ENCODE results near the gene PLAAT4.

The PLAAT4 gene

DNA sequence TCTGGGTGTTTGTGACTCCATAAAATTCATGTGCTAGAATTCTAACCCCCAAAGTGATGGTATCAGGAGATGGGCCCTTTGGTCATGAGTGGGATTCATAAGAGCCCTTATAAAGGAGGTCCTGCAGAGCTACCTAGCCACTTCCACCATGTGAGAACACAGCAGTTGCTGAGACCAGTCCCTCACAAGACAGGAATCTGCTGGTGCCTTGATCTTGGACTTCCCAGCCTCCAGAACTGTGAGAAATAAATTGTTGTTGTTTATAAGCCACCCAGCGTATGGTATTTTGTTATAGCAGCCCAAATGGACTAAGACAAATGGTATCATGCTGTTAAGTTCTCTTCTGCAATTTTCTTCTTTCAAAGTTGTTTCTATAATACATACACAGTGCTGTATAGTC is 44.2 kb upstream of the PLAAT4 start:
- TF ChIP-seq, protein P1, sequence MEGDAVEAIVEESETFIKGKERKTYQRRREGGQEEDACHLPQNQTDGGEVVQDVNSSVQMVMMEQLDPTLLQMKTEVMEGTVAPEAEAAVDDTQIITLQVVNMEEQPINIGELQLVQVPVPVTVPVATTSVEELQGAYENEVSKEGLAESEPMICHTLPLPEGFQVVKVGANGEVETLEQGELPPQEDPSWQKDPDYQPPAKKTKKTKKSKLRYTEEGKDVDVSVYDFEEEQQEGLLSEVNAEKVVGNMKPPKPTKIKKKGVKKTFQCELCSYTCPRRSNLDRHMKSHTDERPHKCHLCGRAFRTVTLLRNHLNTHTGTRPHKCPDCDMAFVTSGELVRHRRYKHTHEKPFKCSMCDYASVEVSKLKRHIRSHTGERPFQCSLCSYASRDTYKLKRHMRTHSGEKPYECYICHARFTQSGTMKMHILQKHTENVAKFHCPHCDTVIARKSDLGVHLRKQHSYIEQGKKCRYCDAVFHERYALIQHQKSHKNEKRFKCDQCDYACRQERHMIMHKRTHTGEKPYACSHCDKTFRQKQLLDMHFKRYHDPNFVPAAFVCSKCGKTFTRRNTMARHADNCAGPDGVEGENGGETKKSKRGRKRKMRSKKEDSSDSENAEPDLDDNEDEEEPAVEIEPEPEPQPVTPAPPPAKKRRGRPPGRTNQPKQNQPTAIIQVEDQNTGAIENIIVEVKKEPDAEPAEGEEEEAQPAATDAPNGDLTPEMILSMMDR (IDR thresholded peaks at IDR 0.05; ENCODE audit: borderline replicate concordance, insufficient read depth, low read depth, low read length): no peak
- H3K4me3 ChIP-seq (ENCODE audit: low read depth, low read length): no peak overlapping the region

DNA sequence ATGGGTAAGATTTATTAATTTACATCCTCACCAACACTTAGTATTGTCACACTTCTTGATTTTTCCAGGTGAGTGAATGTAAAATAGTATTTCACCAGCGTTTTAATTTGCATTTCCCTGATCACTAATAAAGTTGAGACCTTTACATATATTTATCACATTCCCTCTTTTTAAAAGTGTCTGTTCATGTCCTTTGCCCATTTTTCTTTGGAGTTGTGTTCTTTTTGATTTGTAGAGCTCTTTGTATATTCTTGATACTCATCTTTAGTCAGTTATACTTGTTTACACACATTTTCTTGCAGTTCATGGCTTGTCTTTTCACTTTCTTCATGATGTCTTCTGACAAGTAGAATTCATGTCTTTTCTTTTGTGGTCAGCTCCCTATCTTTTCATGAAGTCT is 43.5 kb upstream of the PLAAT4 start:
- H3K4me3 ChIP-seq (ENCODE audit: low read depth, low read length): no peak overlapping the region
- TF ChIP-seq, protein P1 (IDR thresholded peaks at IDR 0.05; ENCODE audit: borderline replicate concordance, insufficient read depth, low read depth, low read length): no peak

DNA sequence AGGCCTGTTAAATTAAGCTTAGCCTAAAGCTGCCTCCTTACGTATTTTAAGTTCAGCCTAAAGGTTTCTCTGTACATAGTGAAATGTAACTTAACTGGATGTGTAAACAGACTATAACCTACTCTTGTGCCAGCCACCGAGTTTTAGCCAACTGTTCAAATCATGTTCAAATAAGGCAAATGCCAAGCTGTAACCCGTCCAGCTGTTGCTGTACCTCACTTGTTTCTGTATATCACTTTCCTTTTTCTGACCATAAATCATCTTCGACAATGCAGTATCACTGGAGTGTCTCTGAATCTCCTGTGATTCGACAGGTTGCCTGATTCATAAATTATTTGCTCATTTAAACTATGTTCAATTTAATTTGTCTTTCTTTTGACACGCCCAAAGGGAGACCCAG is 41.6 kb upstream of the PLAAT4 start:
- H3K4me3 ChIP-seq (ENCODE audit: low read depth, low read length): no peak overlapping the region
- TF ChIP-seq, protein P1 (IDR thresholded peaks at IDR 0.05; ENCODE audit: borderline replicate concordance, insufficient read depth, low read depth, low read length): no peak

DNA sequence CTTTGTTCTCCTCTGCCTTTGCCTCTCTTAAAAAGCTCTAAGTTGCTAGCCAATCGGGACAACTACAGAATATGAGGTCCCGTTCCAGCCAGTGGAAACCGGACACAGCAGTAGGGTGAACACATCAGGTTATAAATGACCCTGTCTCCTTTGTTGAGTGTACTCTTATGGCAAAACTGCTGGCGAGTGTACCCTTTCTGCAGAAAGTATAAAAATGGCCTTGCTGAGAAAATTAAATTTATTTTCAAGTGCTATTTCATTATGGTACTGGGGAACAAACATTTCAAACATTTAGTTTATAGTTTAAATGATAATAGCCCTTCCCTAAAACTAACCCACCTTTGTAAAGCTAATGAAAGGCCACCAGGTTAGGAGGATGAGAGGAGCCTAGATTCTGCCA is 36.7 kb upstream of the PLAAT4 start:
- H3K4me3 ChIP-seq (ENCODE audit: low read depth, low read length): no peak overlapping the region
- TF ChIP-seq, protein P1 (IDR thresholded peaks at IDR 0.05; ENCODE audit: borderline replicate concordance, insufficient read depth, low read depth, low read length): no peak

DNA sequence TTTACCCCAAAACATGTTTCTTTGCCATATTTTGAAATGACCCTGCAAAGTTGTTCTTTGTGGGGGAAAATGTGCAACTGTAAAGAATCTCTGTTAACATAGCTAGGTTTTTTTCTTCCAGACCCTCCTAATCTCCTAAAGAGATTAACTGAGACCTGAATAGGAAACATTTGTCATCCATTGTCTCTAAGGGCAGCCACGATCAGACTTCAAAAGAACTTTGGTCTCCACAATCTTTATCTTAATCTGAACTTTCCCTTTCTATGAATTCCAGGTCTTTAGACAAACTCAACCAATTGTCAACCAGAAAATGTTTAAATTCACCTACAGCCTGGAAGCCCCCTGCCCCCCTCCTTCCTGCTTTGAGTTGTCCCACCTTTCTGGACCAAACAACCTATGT is 35.4 kb upstream of the PLAAT4 start:
- TF ChIP-seq, protein P1 (IDR thresholded peaks at IDR 0.05; ENCODE audit: borderline replicate concordance, insufficient read depth, low read depth, low read length): no peak
- no peak overlapping the region for H3K4me3 ChIP-seq (ENCODE audit: low read depth, low read length)

DNA sequence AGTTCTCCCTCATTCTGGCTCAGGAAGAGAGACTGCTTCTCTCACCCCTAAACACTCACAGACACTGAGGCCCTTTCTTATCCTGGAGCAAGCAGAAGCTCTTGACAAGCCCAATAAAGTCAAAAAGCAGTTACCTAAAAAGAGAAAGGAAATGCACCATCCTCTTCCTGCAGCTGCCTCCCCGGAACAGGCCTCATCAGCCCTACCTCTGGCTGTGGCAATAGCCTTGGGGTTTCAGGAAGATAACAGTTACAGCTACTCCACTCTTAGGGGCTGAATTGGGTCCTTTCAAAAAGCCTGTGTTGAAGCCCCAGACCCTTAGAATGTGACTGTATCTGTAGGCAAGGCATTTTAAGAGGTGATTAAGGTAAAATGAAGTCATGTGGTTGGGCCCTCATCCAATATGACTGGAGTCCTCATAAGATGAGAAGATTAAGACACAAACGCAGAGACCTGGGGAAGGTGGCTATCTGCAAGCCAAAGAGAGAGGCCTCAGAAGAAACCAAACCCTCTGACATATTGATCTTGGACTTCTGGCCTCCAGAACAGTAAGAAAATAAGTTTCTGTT is 34.3 kb upstream of the PLAAT4 start:
- no peak overlapping the region for H3K4me3 ChIP-seq (ENCODE audit: low read depth, low read length)
- TF ChIP-seq, protein P1 (IDR thresholded peaks at IDR 0.05; ENCODE audit: borderline replicate concordance, insufficient read depth, low read depth, low read length): no peak

DNA sequence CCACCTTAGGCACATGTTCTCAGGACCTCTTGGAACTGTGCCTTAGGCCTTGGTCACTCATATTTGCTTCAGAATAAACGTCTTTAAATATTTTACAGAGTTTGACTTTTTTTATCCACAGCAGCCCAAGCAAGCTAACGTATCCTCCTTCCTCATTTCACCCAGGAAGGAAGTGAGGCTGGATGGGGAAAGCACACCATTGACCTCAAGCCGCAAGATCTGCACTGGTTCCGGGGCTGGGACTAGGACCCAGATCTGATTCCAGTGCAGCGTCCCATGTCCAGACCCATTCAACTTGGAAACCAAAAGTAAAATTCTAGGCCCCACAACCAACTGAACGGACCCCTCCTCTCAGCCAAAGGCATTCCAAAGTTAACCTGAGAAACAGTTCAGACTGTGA is 33.1 kb upstream of the PLAAT4 start:
- H3K4me3 ChIP-seq (ENCODE audit: low read depth, low read length): no peak overlapping the region
- TF ChIP-seq, protein P1 (IDR thresholded peaks at IDR 0.05; ENCODE audit: borderline replicate concordance, insufficient read depth, low read depth, low read length): no peak

Data from GM12875 (cell line).